Nephron progenitor cell (in vitro differentiated cells): ENCODE data around the gene VAMP8.
"Not testable (repeated sequence)": the region's sequence is repeated elsewhere in the genome, so short reads cannot be mapped to it uniquely, and the experiment has no call there.

Experiments used
- DNase-seq: peaks from one replicate; pipeline ENCODE4 v3.0.0; 2021
- H3K27ac Mint-ChIP-seq: 2 replicates; pipeline ENCODE4 v1.8.0; 2021; ENCODE audit warnings: mild to moderate bottlenecking, moderate library complexity, mixed read lengths
- H3K27me3 Mint-ChIP-seq: 2 replicates; pipeline ENCODE4 v1.8.0; 2021; ENCODE audit warnings: mild to moderate bottlenecking, low read depth, mixed read lengths; ENCODE audit not compliant: poor library complexity
- H3K36me3 Mint-ChIP-seq: 2 replicates; pipeline ENCODE4 v1.8.0; 2021; ENCODE audit warnings: low read depth, mixed read lengths
- H3K4me1 Mint-ChIP-seq: 2 replicates; pipeline ENCODE4 v1.8.0; 2021; ENCODE audit warnings: mixed read lengths
- H3K4me3 Mint-ChIP-seq: 2 replicates; pipeline ENCODE4 v1.8.0; 2021; ENCODE audit warnings: mild to moderate bottlenecking, moderate library complexity, mixed read lengths
- H3K9me3 Mint-ChIP-seq: 2 replicates; pipeline ENCODE4 v1.8.0; 2021; ENCODE audit warnings: mild to moderate bottlenecking, moderate library complexity, mixed read lengths
- TF ChIP-seq, protein P1 (sequence below): fragments of 200-600 bp; sonication (generic); IDR thresholded peaks from 2 replicates; pipeline ENCODE4 v1.5.0; 2021; ENCODE audit warnings: antibody characterized with exemption

Gene VAMP8

DNA sequence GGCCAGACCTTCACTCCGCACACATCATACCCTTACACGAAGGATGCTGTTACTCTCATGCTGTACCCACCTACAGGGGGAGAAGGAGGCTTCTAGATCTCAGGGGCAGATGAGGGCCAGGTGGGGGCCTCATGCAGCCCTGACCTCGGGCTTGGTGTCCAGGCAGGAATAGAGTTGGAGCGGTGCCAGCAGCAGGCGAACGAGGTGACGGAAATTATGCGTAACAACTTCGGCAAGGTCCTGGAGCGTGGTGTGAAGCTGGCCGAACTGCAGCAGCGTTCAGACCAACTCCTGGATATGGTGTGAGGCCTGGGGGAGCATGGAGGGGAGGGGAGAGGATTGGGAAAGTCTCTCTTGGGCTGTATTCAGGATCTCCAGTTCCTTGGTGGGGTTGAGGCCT lies 14.2 kb downstream of the VAMP8 start:
- Mint-ChIP-seq H3K27ac (peak overlapping the region; percentile 39), H3K9me3 (no peaks in the 10 kb centered on the region), H3K27me3 (peaks cover 3% of the 10 kb centered on the region), H3K4me3 (no peak overlapping the region), H3K36me3 (no peaks in the 10 kb centered on the region), H3K4me1 (peaks cover 56% of the 10 kb centered on the region)
- DNase-seq: no peak
- TF ChIP-seq, protein P1, sequence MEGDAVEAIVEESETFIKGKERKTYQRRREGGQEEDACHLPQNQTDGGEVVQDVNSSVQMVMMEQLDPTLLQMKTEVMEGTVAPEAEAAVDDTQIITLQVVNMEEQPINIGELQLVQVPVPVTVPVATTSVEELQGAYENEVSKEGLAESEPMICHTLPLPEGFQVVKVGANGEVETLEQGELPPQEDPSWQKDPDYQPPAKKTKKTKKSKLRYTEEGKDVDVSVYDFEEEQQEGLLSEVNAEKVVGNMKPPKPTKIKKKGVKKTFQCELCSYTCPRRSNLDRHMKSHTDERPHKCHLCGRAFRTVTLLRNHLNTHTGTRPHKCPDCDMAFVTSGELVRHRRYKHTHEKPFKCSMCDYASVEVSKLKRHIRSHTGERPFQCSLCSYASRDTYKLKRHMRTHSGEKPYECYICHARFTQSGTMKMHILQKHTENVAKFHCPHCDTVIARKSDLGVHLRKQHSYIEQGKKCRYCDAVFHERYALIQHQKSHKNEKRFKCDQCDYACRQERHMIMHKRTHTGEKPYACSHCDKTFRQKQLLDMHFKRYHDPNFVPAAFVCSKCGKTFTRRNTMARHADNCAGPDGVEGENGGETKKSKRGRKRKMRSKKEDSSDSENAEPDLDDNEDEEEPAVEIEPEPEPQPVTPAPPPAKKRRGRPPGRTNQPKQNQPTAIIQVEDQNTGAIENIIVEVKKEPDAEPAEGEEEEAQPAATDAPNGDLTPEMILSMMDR: no peak

DNA sequence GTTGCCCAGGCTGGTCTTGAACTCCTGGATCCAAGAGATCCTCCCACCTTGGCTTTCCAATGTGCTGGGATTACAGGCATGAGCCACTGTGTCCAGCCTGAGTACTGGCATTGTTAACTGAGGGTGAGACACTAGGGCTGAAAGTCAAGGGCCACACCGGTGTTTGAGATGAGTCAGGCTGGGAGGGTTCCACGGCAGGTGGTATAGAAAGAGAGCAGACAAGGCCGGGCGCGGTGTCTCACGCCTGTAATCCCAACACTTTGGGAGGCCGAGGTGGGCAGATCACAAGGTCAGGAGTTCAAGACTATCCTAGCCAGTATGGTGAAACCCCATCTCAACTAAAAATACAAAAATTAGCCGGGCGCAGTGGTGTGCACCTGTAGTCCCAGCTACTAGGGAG lies 14.9 kb downstream of the VAMP8 start:
- peaks cover 61% of the 10 kb centered on the region for H3K4me1 Mint-ChIP-seq
- H3K27me3 Mint-ChIP-seq, H3K9me3 Mint-ChIP-seq, H3K36me3 Mint-ChIP-seq, H3K4me3 Mint-ChIP-seq, DNase-seq, H3K27ac Mint-ChIP-seq: not testable (repeated sequence)

DNA sequence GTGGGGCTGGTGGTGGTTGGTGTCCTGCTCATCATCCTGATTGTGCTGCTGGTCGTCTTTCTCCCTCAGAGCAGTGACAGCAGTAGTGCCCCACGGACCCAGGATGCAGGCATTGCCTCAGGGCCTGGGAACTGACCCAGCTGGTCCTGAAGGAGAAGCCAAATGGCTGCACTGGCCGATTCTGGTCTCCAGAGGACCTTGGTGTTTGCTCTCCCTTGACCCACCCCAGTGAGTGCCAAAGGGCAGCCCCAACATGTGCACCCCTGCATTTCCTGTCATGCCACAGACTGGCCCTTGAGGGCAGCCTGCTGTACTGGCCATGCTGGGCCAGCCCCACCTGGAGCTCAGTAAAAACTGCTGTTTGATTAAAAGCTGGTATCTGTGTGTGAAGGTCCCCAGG lies 15.6 kb downstream of the VAMP8 start:
- Mint-ChIP-seq H3K36me3 (no peaks in the 10 kb centered on the region), H3K4me3 (no peak overlapping the region), H3K9me3 (no peaks in the 10 kb centered on the region), H3K27me3 (peaks cover 3% of the 10 kb centered on the region), H3K27ac (no peak overlapping the region), H3K4me1 (peaks cover 55% of the 10 kb centered on the region)
- TF ChIP-seq, protein P1: no peak
- DNase-seq: no peak

DNA sequence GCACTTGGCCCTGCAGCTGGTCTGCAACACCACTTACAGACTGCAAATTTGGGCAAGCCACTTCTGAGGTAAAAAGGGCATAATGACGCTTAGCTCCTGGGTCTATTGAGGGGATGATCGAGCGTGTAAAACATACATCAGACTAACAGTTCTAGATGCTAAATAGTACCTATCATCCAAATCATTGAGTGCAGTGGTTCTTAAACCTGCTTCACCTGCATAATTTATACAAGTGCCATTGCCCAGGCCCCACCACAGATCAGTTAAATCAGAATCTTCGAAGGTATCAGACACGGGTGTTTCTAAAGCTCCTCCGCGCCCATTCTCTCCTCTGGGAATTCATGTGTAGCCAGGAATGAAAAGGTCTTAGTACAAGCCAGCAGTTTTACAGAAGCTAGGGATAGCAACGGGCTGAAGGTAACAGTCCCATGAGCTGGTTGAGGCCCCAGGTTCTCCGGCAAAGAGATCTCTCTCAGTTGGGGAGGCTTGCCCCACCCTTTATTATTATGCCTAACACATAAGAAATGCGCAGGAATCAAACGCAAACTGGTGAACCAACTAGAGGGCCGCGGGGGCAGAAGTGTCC lies 17.4 kb downstream of the VAMP8 start:
- no peak for DNase-seq
- TF ChIP-seq, protein P1: no peak
- Mint-ChIP-seq H3K27me3 (peaks cover 3% of the 10 kb centered on the region), H3K9me3 (no peaks in the 10 kb centered on the region), H3K4me3 (peak overlapping the region; percentile 100), H3K36me3 (no peaks in the 10 kb centered on the region), H3K4me1 (peaks cover 45% of the 10 kb centered on the region), H3K27ac (peak overlapping the region; percentile 89)

DNA sequence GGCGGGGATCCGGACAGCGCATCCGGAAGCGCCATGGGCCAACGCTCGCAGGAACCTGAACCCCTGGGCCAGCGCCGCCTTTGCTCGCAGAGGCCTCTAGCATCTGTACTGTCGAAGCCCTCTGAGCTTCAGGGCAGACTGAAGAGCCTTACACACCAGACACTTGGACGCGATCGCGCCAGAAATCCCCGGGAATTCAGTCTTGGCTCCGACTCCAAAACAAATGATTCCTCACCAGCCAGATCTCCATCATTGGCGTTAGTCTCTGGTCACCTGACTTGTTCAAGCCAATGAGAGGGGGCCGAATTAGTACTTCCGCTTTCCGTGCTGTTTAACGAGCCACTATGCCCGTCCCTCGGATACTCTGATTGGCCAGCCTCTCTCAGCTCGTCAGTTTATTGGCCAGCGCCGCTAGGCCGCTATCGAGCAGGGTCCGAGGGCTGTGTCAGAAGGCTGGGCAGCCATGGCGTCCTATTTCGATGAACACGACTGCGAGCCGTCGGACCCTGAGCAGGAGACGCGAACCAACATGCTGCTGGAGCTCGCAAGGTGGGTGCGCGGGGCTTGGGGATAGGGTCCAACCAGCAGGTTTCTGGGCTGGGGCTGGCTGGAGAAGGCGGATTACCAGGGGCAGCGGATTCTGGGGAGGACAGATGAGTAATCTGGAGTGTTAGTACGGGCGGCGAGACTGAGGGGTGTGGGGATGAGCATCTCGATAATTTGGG lies 18.1 kb downstream of the VAMP8 start, which contains the start of gene RNF181:
Gene RNF181, plus strand, starts transcription at position 445 of the 725 bp plus-strand sequence. Its CDS starts 19 bp downstream, at position 464.
- Mint-ChIP-seq H3K27ac (peak within 1 kb of the TSS; percentile 96), H3K36me3 (no peaks in the 10 kb centered on the region), H3K27me3 (peaks cover 3% of the 10 kb centered on the region), H3K4me1 (peaks cover 38% of the 10 kb centered on the region), H3K9me3 (no peaks in the 10 kb centered on the region), H3K4me3 (peak within 1 kb of the TSS; percentile 100)
- DNase-seq: peak; percentile 89
- TF ChIP-seq, protein P1: no peak

DNA sequence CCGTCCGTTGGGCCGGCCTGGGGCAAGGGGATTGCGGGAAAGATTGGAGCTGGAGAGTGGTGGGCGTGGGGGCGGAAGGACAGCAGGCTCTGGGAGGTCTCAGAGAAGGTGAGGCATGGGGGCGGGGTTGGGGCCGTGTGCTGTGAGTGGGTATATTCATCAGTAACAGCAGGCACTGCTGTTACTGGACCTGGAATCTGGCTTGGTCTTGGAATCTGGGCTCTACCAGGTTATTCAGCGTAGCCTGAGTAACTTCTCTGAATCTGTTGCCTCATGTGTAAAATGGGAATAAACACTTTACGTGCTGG lies 18.6 kb downstream of the VAMP8 start:
- H3K4me1 Mint-ChIP-seq: peaks cover 35% of the 10 kb centered on the region
- H3K4me3 Mint-ChIP-seq: peak overlapping the region; percentile 100
- TF ChIP-seq, protein P1: no peak

More for the DNA sequence above, 18.6 kb downstream of the VAMP8 start:
- no peaks in the 10 kb centered on the region for H3K36me3 Mint-ChIP-seq
- peak overlapping the region; percentile 96 for H3K27ac Mint-ChIP-seq
- H3K27me3 Mint-ChIP-seq: peaks cover 3% of the 10 kb centered on the region
- no peak for DNase-seq
- no peaks in the 10 kb centered on the region for H3K9me3 Mint-ChIP-seq
